HuH-7 (cell line): ENCODE results near the gene SPINK7.
A peak's percentile ranks its signal among the peaks of the same experiment; 100 is the strongest.
"Not testable (repeated sequence)": the region's sequence is repeated elsewhere in the genome, so short reads cannot be mapped to it uniquely, and the experiment has no call there.

Experiments used
- DNase-seq: peaks from one replicate; pipeline ENCODE4 v3.0.0; 2011; ENCODE audit warnings: low spot score

The SPINK7 gene

DNA sequence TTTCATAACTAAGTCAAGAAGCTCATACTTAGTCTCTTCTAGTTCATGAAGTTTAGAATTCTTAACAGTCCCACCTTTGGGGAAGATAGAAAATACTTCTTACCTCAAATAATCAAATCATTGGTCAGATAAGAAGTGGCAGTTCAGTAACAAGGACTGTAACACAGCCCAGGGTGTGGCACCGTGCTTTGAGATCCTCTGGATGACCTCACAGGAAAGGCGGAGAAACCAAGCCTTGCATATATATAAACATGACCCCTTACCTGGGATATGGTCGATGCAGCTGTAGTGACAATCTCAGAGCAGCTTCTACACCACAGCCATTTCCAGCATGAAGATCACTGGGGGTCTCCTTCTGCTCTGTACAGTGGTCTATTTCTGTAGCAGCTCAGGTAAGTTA lies at the start of gene SPINK7:
Gene SPINK7, plus strand, starts transcription at position 271 of the 400 bp plus-strand sequence. Its CDS starts 61 bp downstream, at position 332.
- no peak for DNase-seq

DNA sequence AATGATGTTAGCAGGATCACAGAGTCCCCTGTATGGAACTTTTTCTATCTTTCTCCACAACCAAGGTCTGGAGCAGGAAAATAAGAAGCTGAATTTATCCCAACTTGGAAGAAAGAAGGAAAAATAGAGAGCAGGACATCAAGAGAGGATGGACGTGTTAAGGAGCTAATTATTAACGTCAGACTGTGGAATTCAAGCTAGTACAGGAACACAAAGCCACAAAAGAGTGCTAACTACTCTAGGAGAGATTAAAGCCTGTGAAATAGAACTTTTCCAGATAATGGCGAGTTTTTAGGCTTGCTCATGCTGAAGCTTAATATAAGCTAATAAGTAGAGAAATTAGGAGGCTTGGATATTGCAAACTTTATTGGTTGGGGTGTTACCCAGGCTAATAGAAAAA lies 44.3 kb upstream of the SPINK7 start:
- DNase-seq: no peak

DNA sequence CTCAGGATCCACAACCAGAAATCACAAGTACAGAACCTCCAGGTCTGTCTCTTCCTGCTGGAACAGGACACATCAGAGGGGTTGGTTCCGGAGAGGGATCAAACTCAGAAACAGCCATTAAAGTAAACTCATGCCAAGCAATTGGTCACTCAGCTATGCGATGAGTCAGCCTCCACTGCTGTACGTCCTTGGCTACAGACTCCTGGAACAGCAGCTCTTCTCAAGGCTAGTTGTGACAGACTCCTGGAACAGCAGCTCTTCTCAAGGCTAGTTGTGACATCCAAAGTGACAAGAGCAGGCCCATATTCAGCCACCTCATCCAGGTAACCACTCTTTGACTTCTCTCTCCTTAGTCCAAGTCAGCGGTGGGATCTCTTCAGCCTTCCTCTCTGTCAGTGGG lies 43.7 kb upstream of the SPINK7 start, which contains the start of gene SPINK13:
Gene SPINK13, plus strand, starts transcription at position 229 of the 400 bp plus-strand sequence. CDS start 1,279 bp downstream, outside the sequence.
- DNase-seq: no peak

DNA sequence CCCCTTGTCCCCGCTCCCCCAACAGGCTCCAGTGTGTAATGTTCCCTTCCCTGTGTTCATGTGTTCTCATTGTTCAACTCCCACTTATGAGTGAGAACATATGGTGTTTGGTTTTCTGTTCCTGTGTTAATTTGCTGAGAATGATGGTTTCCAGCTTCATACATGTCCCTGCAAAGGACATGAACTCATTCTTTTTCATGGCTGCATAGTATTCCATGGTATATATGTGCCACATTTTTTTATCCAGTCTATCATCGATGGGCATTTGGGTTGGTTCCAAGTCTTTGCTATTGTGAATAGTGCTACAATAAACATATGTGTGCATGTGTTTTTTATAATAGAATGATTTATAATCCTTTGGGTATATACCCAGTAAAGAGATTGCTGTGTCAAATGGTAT lies 37.1 kb upstream of the SPINK7 start:
- DNase-seq: not testable (repeated sequence)

DNA sequence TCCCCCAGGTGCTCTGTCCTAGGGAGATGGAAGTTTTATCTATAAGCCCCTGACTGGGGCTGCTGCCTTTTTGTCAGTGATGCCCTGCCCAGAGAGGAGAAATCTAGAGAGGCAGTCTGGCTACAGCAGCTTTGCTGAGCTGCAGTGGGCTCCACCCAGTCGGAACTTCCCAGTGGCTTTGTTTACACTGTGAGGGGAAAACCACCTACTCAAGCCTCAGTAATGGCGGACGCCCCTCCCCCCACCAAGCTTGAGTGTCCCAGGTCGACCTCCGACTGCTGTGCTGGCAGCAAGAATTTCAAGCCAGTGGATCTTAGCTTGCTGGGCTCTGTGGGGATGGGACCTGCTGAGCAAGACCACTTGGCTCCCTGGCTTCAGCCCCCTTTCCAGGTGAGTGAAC lies 31.3 kb upstream of the SPINK7 start:
- DNase-seq: not testable (repeated sequence)

DNA sequence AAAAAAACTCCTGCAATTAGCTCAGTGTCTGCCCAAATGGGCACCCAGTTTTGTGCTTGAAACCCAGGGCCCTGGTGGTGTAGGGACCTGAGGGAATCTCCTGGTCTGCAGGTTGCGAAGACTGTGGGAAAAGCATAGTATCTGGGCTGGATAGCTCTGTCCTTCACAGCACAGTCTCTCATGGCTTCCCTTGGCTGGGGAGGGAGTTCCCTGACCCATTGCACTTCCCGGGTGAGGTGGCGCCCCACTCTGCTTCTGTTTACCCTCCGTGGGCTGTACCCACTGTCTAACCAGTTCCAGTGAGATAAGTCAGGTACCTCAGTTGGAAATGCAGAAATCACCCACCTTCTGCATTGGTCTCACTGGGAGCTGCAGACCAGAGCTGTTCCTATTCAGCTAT lies 30.9 kb upstream of the SPINK7 start:
- not testable (repeated sequence) for DNase-seq

DNA sequence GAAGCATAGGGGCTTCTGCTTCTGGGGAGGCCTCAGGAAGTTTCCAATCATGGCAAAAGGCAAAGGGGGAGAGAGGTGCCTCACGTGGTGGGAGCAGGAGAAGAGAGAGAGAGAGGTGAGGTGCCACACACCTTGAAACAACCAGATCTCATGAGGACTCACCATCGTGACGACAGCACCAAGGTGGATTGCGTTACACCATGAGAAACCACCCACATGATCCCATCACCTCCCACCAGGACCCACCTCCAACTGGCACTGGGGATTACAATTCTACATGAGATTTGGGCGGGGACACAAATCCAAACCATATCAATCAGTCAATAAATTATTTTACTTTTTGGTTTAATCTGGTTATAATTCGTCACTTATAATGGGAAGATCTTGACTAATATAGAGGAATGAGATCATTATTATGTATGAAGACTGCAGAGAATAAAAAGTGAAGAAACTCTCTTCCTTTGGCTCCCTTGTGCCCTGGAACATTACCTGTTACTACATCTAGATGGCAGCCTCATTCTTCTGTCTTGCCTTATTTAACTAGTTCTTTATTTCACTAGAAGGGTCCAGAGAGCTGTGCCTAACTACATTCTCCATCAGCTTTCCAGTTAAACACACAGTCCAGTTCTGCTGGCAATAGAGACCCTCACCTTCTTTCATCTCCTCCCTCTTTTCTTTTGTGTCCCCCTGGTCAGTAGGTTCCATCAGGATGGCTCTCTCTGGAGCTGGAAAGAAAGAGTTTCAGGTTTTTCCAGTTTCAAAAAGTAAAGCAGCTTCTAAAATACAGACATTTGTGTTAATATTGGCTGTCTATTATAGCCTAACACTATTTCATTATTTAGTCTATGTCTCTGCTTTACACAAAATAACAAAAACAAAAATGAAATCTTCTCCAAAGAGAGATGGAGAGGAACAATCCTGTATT lies 21.7 kb upstream of the SPINK7 start:
- peak; percentile 20 for DNase-seq

DNA sequence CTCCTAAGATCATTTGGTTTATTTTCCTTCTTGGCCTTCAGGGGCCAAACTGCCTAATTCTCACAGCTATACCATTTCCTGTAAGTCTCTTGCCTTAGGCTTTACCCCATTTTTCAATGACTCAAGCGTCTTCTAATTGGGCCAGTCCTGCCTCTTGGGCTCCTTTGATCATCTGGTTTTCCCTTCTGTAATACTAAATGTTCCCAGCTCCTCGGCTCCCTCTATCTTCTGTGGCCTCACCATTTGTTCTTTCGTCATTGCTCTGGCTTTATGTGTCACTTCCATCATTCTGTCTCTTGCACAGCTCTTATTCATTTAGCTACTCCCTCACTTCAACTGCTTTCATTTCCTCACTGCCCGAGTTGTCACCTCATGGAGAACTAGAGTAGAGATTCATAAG lies 14.5 kb upstream of the SPINK7 start:
- no peak for DNase-seq

DNA sequence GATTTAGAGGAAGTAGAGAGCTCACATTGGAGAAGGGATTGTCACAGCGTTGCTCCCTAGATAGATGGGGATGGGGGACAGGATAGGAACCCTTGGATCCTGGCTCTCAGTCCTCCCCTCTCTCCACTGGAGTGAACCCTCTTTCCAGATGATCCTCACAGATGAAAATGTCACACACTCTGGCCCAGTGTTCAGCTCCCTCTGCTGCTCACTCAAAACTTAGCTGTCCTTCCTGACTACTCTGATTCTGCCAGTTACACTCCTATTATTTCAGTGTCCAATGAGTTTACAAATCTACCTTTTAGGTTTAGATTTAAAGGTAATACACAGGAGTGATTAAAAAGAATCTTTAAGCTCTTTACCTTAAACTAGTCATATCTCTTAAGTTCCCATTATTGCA lies 5.8 kb upstream of the SPINK7 start:
- DNase-seq: no peak

DNA sequence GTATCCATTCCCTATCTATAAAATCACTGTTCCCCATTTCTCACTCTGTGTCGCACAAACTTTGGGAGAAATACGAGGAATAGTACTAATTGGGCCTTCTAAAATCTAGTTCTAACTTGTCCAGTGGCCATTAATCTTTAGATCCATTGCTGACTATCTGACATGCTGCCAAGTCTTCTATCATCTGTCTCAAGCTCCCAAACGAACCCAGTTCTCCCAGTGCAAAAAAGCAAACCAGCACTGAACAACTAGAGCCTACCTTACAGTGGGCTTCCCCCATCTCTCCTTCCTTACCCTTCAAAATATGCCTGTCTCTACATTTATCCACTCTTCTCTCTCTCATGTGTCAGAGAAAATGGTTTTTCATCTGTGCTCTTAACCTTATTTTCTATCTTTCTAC lies 3.2 kb upstream of the SPINK7 start:
- no peak for DNase-seq

DNA sequence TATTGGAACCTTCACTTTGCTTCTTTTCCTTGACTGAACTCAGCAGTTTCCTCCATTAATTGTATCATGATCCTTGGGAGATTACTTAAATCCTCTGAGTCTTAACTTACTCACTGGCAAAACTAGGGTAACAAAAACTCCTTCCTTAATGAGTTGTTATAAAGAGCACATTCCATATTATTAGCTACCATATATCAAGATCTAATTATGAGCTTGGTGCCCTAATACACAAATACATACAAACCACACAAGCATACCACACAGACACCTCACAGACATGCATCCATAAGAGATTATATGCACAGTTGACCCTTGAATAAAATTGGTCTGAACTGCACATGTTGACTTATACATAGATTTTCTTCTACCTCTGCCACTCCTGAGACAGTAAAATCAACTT lies 2.5 kb upstream of the SPINK7 start:
- no peak for DNase-seq

DNA sequence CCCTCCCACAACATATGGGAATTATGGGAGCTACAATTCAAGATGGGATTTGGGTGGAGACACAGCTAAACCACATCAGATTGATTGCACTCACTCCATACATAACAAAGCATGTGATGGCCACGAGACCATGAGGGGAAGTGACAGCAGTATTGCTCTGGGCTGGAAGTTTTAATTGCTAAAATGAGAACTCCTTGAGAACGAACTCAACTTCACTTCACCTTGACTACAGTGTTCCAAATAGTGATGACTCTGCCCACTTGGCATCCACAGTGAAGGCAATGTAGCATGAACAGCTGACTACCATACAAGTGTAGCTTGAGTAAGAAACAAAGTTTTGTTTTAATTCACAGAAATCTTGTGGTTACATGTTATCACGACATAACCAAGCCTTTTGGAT lies 739 bp upstream of the SPINK7 start:
- DNase-seq: no peak

DNA sequence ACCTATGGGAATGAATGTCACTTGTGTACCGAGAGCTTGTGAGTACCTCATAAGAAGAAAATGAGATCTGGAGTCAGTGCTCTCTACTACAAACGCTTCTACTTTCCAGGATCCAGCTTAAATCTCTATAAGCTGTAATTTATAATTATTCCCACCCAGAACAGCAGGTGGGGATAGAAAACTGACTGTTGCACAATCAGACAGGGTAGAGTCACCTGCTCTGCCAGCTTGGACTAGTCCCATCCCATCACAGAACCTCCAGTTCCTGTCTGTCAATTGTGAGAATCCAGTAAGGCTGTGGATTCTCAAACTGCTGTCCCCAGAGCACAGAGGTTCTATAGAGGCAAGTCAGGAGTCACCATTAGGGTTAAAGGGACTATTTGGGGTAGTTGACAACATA lies 2.0 kb downstream of the SPINK7 start:
- DNase-seq: no peak

DNA sequence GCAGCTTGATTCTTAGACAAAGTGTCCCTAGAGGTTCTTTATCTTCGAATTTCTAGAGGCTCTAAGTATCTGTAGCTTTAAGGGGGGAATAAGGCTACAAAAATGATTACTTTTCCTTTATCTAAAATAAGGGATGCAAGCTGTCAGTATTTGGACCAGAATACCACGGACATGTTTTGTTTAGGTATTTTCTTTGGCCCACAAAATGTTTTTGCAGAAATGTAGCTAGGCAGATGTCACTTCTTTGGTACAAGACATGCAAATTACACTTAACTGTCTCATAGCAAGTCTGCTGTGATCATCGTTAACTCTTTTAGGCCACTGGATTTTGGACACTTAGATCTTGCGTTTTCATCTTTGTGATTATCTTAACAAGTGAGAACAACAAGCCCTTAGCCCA lies 2.5 kb downstream of the SPINK7 start:
- no peak for DNase-seq

DNA sequence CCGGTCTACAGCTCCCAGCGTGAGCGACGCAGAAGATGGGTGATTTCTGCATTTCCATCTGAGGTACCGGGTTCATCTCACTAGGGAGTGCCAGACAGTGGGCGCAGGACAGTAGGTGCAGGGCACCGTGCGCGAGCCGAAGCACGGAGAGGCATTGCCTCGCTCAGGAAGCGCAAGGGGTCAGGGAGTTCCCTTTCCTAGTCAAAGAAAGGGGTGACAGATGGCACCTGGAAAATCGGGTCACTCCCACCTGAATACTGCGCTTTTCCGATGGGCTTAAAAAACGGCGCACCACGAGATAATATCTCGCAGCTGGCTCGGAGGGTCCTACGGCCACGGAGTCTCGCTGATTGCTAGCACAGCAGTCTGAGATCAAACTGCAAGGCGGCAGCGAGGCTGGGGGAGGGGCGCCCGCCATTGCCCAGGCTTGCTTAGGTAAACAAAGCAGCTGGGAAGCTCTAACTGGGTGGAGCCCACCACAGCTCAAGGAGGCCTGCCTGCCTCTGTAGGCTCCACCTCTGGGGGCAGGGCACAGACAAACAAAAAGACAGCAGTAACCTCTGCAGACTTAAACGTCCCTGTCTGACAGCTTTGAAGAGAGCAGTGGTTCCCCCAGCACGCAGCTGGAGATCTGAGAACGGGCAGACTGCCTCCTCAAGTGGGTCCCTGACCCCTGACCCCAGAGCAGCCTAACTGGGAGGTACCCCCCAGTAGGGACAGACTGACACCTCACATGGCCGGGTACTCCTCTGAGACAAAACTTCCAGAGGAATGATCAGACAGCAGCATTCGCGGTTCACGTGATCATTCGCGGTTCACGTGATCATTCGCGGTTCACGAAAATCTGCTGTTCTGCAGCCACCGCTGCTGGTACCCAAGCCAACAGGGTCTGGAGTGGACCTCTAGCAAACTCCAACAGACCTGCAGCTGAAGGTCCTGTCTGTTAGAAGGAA lies 8.1 kb downstream of the SPINK7 start:
- not testable (repeated sequence) for DNase-seq

DNA sequence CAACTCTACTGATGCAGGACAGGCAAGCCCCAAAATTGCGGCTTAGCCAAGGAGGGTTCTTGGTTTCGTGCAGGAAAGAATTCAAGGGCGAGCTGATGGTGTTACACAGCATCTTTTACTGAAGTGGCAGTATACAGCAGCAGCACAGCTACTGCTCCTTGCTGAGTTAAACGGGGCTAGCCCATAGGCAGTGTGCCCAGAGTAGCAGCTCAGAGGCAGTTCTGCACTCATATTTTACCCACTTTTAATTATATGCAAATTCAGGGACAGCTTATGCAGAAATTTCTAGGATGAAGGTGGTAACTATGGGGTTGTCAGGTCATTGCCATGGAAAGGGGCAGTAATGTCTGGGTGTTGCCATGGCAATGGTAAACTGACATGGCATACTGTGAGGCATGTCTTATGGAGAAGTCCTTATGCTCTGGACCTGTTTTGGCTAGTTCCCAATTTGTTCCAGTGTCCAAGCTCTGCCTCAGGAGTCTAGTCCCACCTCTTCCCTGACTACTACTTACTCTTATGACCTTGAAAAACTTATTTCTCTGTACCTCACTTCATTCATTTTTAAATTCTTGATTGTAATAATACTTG lies 21.1 kb downstream of the SPINK7 start:
- DNase-seq: no peak

DNA sequence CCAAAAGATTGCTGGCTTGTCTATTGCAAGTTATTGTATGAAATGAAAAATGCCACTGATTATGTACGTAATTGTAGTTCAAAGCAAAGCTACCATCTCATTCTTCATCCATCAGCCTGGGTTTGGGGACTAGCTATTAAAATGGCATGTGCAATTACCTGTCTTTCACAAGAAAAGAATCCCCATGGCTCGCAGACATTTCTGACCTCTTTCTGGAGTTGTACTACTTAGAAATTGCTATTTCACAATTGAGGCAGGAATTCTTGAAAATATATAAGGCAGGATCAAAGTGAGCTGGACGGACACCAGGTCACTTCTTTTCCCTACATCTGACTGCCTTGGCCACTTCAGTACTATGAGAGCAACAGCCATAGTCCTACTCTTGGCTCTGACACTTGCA lies 23.0 kb downstream of the SPINK7 start, which contains the start of gene SPINK9:
Gene SPINK9, plus strand, starts transcription at position 301 of the 400 bp plus-strand sequence. Its CDS starts 55 bp downstream, at position 356.
- no peak for DNase-seq

DNA sequence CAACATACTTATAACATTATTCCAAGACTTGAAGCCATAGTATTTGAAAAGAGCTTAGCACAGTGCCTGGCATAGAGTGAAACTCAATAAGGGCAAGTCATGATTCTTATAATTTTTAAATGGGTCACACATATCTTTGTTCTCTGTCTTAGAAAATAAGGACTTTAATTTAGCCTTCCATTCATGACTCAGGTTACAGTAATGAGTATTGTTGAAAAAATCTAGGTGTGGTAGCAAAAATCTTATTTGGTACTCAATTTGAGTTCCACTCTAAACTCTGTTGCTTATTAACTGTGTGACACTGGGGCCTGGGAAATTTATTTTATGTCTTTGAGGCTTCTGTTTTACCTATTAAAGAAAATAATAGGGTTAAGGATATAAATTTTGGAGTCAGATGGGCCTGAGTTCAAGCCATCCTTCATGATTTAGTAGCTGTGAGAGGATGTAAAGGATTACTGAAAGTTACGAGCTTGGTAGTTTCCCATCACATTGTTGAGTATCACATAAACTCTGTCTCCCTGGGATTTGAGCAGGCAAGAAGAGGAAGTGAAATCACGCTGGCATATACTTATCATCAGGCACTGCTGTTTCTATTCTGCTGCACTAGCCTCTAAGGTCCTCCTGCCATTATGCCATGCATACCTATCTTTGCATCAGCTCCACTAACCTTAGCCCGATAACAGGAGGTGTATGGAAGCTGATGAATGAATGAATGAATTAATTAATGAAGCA lies 24.6 kb downstream of the SPINK7 start:
- DNase-seq: no peak

DNA sequence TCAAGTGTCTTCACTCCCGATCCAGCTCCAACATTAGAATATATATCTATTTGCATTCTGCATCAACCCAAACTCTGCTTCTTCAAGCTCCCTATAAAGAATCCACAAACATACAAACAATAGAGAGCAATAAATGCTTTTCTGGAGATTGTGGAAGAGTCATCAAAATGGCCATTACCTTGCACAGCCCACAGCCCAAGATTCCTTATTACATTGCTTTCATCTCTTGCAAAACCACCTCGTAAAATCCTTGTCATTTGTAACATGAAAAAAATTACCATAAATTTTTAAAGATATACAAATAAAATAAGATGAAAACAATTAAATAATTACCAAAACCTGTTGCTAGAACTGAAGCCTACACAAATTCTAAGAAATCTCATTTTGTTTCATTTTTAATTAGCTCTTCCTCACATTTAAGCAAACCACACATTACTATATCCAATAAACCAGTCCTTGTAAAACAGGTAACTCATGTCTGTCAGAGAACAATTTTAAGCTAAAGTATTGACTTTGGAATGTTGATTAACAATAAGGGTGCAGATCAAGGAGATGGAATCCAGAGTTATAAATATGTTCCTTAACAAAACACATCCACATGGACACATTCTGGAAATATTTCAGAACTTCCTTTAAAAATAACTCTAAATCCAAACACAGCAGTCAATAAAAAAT lies 30.3 kb downstream of the SPINK7 start:
- DNase-seq: no peak

DNA sequence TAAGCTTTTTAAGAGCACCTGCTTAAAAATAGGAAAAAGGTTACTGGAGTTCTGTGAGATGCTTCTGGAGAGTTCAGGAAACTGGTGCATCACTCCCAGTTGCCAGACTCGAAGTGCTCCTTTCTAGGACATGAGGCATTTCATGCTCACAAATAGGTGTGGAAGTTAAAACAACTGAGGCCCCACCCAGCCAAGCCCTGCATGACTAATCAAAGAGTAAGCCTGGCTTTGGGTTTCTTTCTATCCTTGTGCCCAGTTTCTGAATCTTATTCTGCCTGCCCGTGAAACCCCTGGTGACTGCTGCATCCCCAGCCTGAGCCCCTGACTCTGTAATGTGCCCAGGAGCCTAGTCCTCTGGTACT lies 30.8 kb downstream of the SPINK7 start:
- DNase-seq: no peak
